Neuron (in vitro differentiated cells): ENCODE data around the gene AHCY.
"Not testable (repeated sequence)": the region's sequence is repeated elsewhere in the genome, so short reads cannot be mapped to it uniquely, and the experiment has no call there.

Experiments
- H2AFZ ChIP-seq: one replicate; pipeline ENCODE4 v1.6.1; 2013; ENCODE audit warnings: low read depth, mild to moderate bottlenecking, inconsistent platforms, low read length, moderate library complexity
- H3K27me3 ChIP-seq: one replicate; pipeline ENCODE4 v1.6.1; 2013; ENCODE audit warnings: low read length; ENCODE audit not compliant: insufficient read depth
- H3K36me3 ChIP-seq: one replicate; pipeline ENCODE4 v1.6.1; 2013; ENCODE audit warnings: low read length; ENCODE audit not compliant: insufficient read depth
- H3K4me1 ChIP-seq: one replicate; pipeline ENCODE4 v1.6.1; 2013; ENCODE audit warnings: low read length; ENCODE audit not compliant: insufficient read depth
- H3K4me3 ChIP-seq: 2 replicates; pipeline ENCODE4 v1.5.1; 2013; ENCODE audit warnings: mild to moderate bottlenecking, low read length, moderate library complexity
- H3K9me3 ChIP-seq: one replicate; pipeline ENCODE4 v1.6.1; 2013; ENCODE audit warnings: low read length

The AHCY gene

DNA sequence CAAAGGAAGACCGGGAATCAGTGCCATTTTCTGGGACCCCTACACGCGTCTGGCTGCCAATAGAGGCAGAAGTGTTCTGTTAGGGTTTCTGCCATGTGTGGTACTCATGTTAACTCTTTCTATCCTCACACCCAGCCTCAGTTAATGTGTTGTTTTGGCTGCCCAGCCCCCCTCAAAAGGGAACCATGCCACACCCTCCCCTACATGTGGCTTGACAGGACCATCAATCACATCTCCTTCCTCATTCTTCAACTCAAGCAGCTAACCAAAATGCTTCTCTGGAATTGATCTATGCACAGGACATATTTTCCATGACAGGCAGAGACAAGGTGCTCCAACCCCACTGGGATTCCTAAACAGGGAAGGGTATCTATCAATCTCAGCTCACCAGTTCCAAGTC is 22.0 kb downstream of the AHCY start:
- Histone ChIP-seq H3K36me3 (peaks cover 72% of the 10 kb centered on the region), H3K27me3 (no peaks in the 10 kb centered on the region), H3K9me3 (no peaks in the 10 kb centered on the region), H3K4me3 (no peak overlapping the region), H2AFZ (no peak overlapping the region), H3K4me1 (no peaks in the 10 kb centered on the region)

DNA sequence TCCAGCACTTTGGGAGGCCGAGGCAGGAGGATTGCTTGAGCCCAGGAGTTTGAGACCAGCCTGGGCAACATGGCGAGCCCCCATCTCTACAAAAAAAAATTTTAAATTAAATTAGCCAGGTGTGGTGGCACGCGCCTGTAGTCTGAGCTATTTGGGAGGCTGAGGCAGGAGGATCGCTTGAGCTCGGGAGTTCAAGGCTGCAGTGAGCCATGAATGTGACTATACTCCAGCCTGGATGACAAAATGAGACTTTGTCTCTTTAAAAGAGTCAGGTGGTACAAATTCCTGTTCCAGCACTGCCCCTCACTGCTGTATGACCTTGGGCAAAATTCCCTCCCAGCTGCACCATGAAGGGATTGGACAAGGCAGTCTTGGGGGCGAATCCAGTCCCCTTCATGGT is 28.5 kb downstream of the AHCY start:
- no peak overlapping the region for H2AFZ ChIP-seq
- no peak overlapping the region for H3K4me3 ChIP-seq
- peaks cover 43% of the 10 kb centered on the region for H3K36me3 ChIP-seq
- peaks cover 4% of the 10 kb centered on the region for H3K9me3 ChIP-seq
- no peaks in the 10 kb centered on the region for H3K27me3 ChIP-seq
- no peaks in the 10 kb centered on the region for H3K4me1 ChIP-seq

DNA sequence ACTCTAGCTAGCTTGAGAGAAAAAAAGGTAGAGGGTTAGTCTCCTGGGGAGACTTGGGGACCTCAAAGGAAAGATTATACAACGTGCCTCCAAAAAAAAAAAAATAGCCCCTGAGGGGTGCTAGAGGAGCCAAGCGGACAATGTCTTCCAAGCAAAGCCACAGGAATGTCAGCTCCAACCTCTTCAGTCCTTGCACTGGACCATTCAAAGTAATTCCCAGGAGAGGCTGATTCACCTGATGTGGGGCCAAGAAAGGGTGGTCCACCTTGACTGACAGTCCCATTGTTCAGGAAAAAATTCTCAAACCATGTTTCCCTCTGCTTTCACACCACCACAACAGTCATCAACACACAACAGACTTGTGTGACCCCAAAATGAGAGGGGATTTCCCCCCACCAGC is 31.2 kb downstream of the AHCY start:
- Histone ChIP-seq H3K9me3 (peaks cover 6% of the 10 kb centered on the region), H3K4me3 (no peak overlapping the region)

DNA sequence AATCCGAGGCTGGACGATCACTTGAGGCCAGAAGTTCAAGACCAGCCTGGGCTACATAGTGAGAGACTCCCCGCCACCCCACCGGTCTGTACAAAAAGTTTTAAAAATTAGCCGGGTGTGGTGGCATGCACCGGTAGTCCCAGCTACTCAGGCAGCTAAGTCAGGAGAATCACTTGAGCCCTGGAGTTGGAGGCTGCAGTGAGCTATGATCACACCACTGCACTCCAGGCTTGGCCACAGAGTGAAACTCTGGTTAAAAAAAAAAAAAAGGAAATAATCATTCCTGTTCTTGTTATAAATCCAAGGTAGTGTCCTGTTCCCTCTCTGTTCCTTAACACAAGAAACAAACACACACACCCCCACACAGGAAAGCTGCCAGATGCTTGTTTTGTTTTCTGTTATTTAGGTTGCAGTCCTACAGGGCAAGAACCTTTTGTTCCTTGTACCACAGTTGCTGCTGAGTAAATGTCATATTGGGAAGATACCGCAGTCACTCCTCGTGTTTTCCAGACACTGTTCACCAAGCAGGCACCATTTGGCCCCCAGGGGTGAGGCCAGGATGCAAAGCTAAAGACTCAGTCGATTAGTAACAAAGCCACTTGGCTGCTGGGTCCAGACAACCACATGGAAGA is 33.0 kb downstream of the AHCY start:
- Histone ChIP-seq H2AFZ (no peak overlapping the region), H3K9me3 (peaks cover 6% of the 10 kb centered on the region), H3K4me1 (no peaks in the 10 kb centered on the region), H3K4me3 (no peak overlapping the region), H3K27me3 (no peaks in the 10 kb centered on the region), H3K36me3 (peaks cover 15% of the 10 kb centered on the region)

More for the DNA sequence above, 31.2 kb downstream of the AHCY start:
- Histone ChIP-seq H3K4me1 (no peaks in the 10 kb centered on the region), H3K27me3 (no peaks in the 10 kb centered on the region), H2AFZ (no peak overlapping the region), H3K36me3 (peaks cover 29% of the 10 kb centered on the region)

DNA sequence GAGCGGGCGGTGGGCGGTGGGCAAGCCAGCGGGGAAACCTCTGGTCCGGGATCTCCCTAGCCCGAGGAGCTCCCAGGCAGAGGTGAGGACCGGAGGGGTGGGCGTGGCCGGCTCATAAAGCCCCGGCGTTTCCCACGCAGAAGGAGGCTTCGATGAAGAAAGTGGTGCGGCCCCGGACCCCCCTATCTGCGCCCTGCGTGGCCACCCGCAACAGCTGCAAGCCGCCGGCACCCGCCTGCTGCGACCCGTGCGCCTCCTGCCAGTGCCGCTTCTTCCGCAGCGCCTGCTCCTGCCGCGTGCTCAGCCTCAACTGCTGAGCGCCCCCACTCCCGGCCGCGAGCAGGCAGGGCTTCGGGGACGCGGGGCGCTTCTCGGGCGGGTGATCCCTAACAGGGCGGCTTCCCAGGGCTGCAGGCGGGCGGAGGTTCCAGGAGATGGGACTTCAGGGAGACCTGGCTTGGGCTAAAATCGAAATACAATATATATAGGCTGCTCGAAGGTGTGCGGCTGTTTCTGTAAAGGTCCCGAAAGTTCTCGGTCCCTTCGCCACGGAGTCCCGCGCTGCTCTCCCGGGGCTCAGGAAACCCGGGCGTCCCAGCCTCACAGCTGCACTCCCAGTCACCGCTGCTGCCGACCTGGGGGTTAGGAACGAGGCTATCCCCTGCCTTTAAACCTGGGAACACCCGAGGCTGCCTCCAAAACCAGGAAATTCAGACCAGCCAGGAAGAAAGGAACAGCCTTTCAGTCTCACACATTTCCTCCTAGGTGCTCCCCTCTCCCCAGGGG is 34.1 kb downstream of the AHCY start:
- Histone ChIP-seq H2AFZ (no peak overlapping the region), H3K9me3 (peaks cover 6% of the 10 kb centered on the region), H3K4me3 (no peak overlapping the region), H3K4me1 (no peaks in the 10 kb centered on the region), H3K36me3 (peaks cover 11% of the 10 kb centered on the region), H3K27me3 (no peaks in the 10 kb centered on the region)

DNA sequence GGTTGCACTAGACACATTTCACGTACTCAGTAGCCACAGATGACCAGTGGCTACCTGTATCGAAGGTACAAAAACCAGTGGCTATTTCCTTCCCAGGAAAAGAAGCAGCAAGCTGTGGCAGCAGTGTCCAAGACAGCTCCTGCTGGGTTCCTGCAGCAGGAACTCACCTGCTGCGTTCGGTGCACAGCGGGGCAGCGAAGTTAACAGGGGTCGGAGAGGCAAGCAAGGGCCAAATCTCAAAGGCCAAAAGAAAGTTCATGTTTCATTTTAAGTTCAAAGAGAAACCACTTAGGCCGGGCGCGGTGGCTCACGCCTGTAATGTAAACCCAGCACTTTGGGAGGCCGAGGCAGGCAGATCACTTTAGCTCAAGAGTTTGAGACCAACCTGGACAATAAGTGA is 35.0 kb downstream of the AHCY start:
- H2AFZ ChIP-seq, result no peak overlapping the region
- H3K4me1 ChIP-seq, result no peaks in the 10 kb centered on the region
- H3K27me3 ChIP-seq, result no peaks in the 10 kb centered on the region
- H3K4me3 ChIP-seq, result no peak overlapping the region
- peaks cover 6% of the 10 kb centered on the region for H3K9me3 ChIP-seq
- peaks cover 8% of the 10 kb centered on the region for H3K36me3 ChIP-seq

DNA sequence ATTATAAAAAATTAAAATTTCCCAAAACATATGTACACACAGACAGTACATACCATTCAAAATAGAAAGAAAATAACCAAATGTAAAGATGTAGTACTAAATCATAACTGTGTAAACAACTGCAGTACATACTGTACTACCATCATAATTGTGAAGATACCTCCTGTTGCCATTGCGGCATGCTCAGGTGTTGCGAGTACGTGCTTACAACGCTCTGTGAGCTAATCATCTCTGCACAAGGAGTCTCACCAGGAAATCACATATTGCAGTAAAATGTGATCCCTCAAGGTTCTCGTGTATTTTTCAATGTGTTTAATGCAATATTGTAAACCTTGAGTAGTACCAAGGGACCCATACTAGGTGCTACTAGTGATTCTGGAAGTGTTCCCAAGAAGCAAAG is 39.0 kb downstream of the AHCY start:
- Histone ChIP-seq H3K36me3 (no peaks in the 10 kb centered on the region), H3K27me3 (no peaks in the 10 kb centered on the region), H3K4me1 (peaks cover 8% of the 10 kb centered on the region)

DNA sequence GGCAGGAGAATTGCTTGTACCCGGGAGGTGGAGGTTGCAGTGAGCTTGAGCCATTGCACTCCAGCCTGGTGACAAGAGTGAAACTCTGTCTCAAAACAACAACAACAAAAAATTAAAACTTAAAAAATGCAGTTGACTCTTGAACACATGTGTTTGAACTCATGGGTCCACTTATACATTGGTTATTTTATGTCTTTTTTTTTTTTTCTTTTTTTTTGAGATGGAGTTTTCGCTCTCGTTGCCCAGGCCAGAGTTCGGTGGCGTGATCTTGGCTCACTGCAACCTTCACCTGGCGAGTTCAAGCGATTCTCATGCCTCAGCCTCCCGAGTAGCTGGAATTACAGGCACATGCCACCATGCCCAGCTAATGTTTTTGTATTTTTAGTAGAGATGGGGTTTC is 39.7 kb downstream of the AHCY start:
- not testable (repeated sequence) for H3K4me1 ChIP-seq, H3K4me3 ChIP-seq, H3K9me3 ChIP-seq, H2AFZ ChIP-seq, H3K27me3 ChIP-seq, H3K36me3 ChIP-seq

More for the DNA sequence above, 39.0 kb downstream of the AHCY start:
- H3K4me3 ChIP-seq, result no peak overlapping the region
- H2AFZ ChIP-seq, result no peak overlapping the region
- no peaks in the 10 kb centered on the region for H3K9me3 ChIP-seq

DNA sequence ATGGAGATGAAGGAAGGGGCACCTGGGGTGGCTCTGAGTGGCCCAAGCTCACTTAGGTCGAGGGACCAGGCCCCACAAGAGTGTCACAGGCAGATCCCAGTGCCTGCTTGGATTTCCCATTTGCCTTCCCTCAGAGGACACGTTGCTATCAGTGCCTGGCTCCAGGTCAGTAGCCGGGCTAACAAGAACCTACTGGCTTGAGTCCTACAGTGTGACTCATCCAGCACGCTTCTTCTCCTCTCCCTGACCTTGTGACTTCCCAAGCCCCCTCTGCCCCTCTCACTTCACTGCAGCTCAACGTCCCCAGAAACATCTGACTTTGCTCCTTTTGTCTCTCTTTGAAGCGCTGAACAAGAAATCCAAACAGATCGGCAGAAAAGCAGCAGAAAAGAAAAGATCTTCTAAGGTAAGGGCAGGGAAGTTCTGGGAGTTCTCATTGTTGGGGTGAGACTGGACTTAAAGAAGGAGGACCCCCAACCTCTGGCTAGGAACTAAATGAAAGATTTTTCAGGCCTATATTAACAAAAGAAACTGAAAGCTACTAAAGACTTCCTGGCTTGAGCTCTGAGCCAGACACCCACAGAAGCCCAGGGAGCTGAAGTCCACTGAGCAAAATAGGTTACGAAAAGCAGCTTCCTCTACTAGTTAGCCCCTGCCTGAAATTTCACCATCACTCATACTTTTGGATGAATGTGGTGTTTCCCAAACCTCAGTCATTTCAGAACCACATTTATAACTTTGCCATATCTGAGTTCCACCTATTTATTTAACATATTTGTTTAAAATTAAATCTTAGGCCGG is 40.5 kb downstream of the AHCY start:
- Histone ChIP-seq H3K27me3 (no peaks in the 10 kb centered on the region), H3K36me3 (no peaks in the 10 kb centered on the region), H3K9me3 (no peaks in the 10 kb centered on the region), H2AFZ (no peak overlapping the region), H3K4me1 (peaks cover 8% of the 10 kb centered on the region), H3K4me3 (peak overlapping the region; percentile 18)

DNA sequence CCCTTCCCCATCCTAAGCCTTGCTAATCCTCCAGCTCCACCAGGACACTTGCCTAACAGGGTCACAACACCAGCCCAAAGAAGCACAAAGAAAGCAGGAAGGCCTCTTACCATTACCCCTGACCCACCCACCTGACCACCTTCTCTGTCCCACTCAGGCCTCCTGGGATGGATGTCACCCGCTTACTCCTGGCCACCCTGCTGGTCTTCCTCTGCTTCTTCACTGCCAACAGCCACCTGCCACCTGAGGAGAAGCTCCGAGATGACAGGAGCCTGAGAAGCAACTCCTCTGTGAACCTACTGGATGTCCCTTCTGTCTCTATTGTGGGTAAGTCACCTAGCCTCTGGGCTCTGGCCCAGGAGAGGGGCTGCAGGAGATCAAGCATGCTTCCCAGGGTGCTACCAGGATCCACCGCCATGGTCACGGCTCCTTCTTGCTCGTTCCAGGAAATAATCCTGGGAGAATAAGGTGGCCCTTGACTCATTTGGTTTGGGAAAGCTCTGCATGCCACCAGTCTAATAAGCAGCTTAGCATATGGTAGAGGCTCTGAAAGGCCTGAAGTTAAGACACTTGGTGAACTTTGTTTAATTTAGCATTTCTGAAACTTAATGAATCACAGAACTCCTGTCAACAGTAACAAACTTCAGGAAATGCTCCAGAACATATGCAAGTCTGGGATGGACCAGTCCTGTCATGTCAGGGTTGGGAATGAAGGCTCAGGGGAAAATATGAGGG is 42.8 kb downstream of the AHCY start:
- no peaks in the 10 kb centered on the region for H3K27me3 ChIP-seq
- H3K4me3 ChIP-seq, result no peak overlapping the region
- H3K9me3 ChIP-seq, result no peaks in the 10 kb centered on the region
- no peaks in the 10 kb centered on the region for H3K36me3 ChIP-seq
- peaks cover 8% of the 10 kb centered on the region for H3K4me1 ChIP-seq
- H2AFZ ChIP-seq, result no peak overlapping the region

DNA sequence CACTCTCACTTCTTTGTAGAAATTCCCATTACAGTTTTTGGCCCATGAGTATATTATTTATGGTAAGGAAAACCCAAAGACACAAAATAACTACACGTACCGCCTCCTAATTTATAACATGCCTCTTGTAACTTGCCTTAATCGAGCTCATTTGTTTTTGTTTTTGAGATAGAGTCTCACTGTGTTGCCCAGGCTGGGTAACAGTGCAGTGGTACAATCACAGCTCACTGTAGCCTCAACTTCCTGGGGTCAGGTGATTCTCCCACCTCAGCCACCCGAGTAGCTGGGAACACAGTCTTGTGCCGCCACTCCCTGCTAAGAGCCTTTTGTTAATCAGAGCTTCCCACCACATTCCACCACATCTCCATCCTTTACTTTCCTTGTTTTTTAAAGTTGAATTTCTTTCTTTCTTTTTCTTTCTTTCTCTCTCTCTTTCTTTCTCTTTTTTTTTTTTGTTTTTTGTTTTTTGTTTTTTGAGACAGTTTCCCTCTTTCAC is 46.5 kb downstream of the AHCY start:
- H3K4me3 ChIP-seq, result no peak overlapping the region
- H3K9me3 ChIP-seq, result no peaks in the 10 kb centered on the region

DNA sequence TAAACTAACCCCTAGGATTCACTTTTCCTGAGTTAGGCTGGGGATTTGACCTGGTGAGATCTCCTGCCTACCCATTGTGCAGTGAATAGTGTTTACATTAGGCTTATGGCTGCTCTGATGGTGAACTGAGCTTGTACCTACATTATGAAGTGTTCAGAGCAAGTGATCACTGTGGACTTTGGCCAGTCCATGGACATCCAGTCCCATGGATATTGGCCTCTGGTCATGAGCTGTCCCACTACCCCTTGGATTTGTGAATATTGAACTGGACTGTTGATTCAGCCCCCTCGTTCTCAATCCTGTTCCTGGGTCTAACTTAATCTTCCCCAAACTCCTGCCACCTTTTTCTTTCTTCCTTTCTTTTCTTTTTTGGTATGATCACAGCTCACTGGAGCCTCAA is 48.2 kb downstream of the AHCY start:
- Histone ChIP-seq H3K27me3 (no peaks in the 10 kb centered on the region), H2AFZ (no peak overlapping the region), H3K9me3 (no peaks in the 10 kb centered on the region), H3K36me3 (no peaks in the 10 kb centered on the region), H3K4me1 (peaks cover 6% of the 10 kb centered on the region), H3K4me3 (no peak overlapping the region)

More for the DNA sequence above, 46.5 kb downstream of the AHCY start:
- Histone ChIP-seq H3K4me1 (peaks cover 6% of the 10 kb centered on the region), H3K27me3 (no peaks in the 10 kb centered on the region), H2AFZ (no peak overlapping the region), H3K36me3 (no peaks in the 10 kb centered on the region)
